Progenitor cell of endocrine pancreas (in vitro differentiated cells): ENCODE results near the gene C4orf54. TPM values are rescaled to one million over a fixed set of nuclear protein-coding genes. Genes with fewer than 3 reads are reported as not detected.

ENCODE experiments used
- DNase-seq: peaks from one replicate; pipeline ENCODE4 v3.0.0; 2021; ENCODE audit warnings: low spot score; ENCODE audit not compliant: unreplicated experiment
- H3K27ac Mint-ChIP-seq: 2 replicates; pipeline ENCODE4 v1.8.0; 2021; ENCODE audit warnings: mild to moderate bottlenecking, moderate library complexity, mixed read lengths
- H3K27me3 Mint-ChIP-seq: 2 replicates; pipeline ENCODE4 v1.8.0; 2021; ENCODE audit warnings: mixed read lengths
- H3K36me3 Mint-ChIP-seq: 2 replicates; pipeline ENCODE4 v1.8.0; 2022; ENCODE audit warnings: mixed read lengths; ENCODE audit not compliant: insufficient read depth
- H3K4me1 Mint-ChIP-seq: 2 replicates; pipeline ENCODE4 v1.8.0; 2021; ENCODE audit warnings: low read depth, mixed read lengths
- H3K4me3 Mint-ChIP-seq: 2 replicates; pipeline ENCODE4 v1.8.0; 2021; ENCODE audit warnings: low read depth, mild to moderate bottlenecking, moderate library complexity, mixed read lengths
- H3K9me3 Mint-ChIP-seq: 2 replicates; pipeline ENCODE4 v1.8.0; 2021; ENCODE audit warnings: low read depth, mixed read lengths
- total RNA-seq: library from RNA; stranded (reverse); gene quantifications from 2 replicates; pipeline ENCODE4 v1.2.1, GENCODE V29; 2021
- TF ChIP-seq, protein P1 (sequence below): fragments of 200-600 bp; sonication (generic); IDR thresholded peaks from one replicate; pipeline ENCODE4 v1.5.0; 2021; ENCODE audit warnings: antibody characterized with exemption, mild to moderate bottlenecking; ENCODE audit not compliant: unreplicated experiment

The C4orf54 gene
- total RNA-seq, 1 donor from 2014 or later: not detected

DNA sequence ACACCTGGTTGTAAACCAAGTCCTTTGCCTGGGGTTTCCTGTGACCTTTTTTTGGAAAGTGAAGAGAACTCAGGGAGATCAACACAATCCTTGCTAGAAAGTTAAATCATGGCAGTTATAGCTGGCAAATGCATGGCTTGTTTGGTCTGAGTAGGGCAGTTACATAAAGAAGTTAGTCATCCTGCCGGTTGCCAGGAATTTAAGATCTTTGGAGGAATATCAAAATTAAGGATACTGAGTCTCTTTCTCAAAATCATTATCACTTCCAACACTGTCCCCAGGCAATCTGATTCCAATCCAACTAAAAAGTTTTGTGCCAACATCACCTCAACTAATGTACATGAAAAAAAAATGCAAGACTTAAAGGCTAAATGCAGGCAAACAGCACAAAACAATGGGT lies 40.3 kb downstream of the C4orf54 start:
- Mint-ChIP-seq H3K27me3 (no peaks in the 10 kb centered on the region), H3K4me3 (no peak overlapping the region), H3K36me3 (peaks cover 4% of the 10 kb centered on the region), H3K9me3 (no peaks in the 10 kb centered on the region), H3K4me1 (no peaks in the 10 kb centered on the region), H3K27ac (no peak overlapping the region)
- TF ChIP-seq, protein P1, sequence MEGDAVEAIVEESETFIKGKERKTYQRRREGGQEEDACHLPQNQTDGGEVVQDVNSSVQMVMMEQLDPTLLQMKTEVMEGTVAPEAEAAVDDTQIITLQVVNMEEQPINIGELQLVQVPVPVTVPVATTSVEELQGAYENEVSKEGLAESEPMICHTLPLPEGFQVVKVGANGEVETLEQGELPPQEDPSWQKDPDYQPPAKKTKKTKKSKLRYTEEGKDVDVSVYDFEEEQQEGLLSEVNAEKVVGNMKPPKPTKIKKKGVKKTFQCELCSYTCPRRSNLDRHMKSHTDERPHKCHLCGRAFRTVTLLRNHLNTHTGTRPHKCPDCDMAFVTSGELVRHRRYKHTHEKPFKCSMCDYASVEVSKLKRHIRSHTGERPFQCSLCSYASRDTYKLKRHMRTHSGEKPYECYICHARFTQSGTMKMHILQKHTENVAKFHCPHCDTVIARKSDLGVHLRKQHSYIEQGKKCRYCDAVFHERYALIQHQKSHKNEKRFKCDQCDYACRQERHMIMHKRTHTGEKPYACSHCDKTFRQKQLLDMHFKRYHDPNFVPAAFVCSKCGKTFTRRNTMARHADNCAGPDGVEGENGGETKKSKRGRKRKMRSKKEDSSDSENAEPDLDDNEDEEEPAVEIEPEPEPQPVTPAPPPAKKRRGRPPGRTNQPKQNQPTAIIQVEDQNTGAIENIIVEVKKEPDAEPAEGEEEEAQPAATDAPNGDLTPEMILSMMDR: no peak
- DNase-seq: no peak

DNA sequence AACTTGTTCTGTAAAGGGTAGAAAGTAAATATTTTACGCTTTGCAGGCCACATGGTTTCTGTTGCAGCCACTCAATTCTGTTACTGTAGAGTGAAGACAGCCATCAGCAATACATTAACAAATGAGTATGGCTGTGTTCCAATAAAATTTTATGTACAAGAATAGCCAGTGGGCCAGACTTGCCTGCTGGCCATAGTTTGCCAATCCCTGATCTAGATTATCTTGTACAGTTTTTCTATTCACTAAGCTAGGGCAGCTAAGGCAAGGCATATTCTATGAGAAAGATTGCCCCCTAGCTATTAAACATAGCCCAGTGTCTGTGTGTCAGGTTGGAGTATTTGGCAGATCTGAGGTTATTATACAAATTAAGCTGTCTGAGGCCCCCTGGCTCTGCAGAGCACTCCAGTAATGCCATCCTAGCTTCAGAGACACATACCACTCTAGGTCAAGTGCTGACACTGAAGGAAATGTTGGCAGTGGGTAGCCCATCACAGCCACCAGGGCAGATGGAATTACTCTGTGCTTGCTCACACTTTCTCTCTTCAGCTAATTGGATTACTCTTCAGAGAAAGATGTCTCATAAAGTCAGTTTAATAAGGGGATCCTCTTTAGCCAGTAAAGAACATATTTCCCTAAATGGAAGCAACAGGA lies 42.3 kb downstream of the C4orf54 start:
- no peak overlapping the region for H3K27ac Mint-ChIP-seq
- DNase-seq: no peak

DNA sequence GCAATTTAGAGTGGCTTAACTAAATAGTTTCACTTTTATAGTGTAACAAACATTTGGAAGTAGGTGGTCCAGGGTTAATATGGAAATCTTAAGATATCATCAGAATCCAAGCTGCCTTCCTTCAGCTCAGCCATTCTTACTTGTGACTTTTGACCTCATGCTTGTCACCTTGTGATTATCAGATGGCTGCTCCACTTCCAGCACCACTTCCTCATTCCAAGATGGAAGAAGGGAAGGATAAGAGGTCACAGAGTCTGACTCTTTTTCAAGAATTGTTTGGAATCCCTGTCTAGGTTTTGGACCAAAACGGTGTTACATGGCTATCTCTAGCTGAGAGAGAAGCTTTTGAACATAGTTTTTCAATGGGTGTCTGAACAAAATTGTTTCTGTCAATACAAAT lies 43.1 kb downstream of the C4orf54 start:
- no peaks in the 10 kb centered on the region for H3K27me3 Mint-ChIP-seq
- DNase-seq: no peak
- H3K4me1 Mint-ChIP-seq: no peaks in the 10 kb centered on the region
- TF ChIP-seq, protein P1: no peak
- H3K4me3 Mint-ChIP-seq: no peak overlapping the region
- no peaks in the 10 kb centered on the region for H3K9me3 Mint-ChIP-seq
- no peak overlapping the region for H3K27ac Mint-ChIP-seq
- H3K36me3 Mint-ChIP-seq: peaks cover 6% of the 10 kb centered on the region

More for the DNA sequence above, 42.3 kb downstream of the C4orf54 start:
- Mint-ChIP-seq H3K36me3 (peaks cover 7% of the 10 kb centered on the region), H3K4me1 (no peaks in the 10 kb centered on the region), H3K27me3 (no peaks in the 10 kb centered on the region), H3K4me3 (no peak overlapping the region), H3K9me3 (no peaks in the 10 kb centered on the region)
- TF ChIP-seq, protein P1: no peak

DNA sequence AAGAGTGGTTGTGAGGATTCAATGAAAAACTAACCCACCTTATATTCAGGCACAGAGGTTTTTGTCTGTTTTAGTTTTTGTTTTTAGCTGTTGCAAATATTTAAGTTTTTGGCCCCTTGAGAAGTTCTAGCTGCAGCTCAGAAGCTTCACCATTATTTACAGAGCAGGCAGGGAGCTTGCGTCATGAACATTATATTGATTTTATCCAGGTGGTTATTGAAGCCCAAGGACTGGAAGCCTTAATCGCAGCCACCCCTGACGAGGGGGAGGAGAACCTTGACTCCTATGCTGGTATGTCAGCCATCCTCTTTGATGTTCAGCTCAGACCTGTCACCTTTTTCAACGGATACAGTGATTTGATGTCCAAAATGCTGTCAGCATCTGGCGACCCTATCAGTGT lies 44.9 kb downstream of the C4orf54 start:
- no peak overlapping the region for H3K4me3 Mint-ChIP-seq
- H3K27me3 Mint-ChIP-seq: no peaks in the 10 kb centered on the region
- H3K4me1 Mint-ChIP-seq: no peaks in the 10 kb centered on the region
- no peak for DNase-seq
- TF ChIP-seq, protein P1: no peak
- no peaks in the 10 kb centered on the region for H3K9me3 Mint-ChIP-seq
- H3K27ac Mint-ChIP-seq: no peak overlapping the region
- peaks cover 8% of the 10 kb centered on the region for H3K36me3 Mint-ChIP-seq

DNA sequence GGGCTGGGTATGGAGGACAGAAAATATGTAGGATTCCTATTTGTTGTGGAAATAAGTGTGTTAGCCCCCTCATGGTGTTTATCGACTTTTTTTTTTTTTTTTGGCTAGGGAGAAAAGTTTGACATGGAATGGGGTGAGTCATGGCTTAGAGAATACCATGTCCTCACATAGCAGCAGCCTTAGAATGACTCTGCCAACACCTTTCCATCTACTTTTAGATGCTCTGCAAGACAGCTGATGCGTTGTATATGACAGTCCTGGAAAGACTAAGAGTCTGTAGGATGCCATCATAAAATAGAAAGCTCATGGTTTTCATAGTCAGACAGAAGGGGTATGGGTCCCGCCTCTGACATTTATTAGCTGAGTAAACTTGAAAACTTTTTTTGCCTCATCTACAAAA lies 45.3 kb downstream of the C4orf54 start:
- Mint-ChIP-seq H3K4me3 (no peak overlapping the region), H3K36me3 (peaks cover 8% of the 10 kb centered on the region), H3K4me1 (no peaks in the 10 kb centered on the region), H3K27ac (no peak overlapping the region), H3K9me3 (no peaks in the 10 kb centered on the region), H3K27me3 (no peaks in the 10 kb centered on the region)
- DNase-seq: no peak
- TF ChIP-seq, protein P1: no peak
